A549 treated with dexamethasone at 1 μM for 4 hours (cell line): Measurements from ENCODE around the gene PIK3CA. TPM values are rescaled to one million over a fixed set of nuclear protein-coding genes. Genes with fewer than 3 reads are reported as not detected.

Experiments used
- total RNA-seq: library from RNA; stranded (reverse); fragments of 200-300 nt; extraction: Qiagen RNA extraction; gene quantifications from 5 replicates; pipeline ENCODE4 v1.2.3, GENCODE V29; 2022

The PIK3CA gene
- 4.6 to 9.3 TPM (median 7.2 TPM) in 5 replicates for total RNA-seq

GRCh38 chr3:179147873-179148615, at the start of gene PIK3CA:
PIK3CA (plus strand) TSS chr3:179148357; CDS start chr3:179198826, 50,469 bp downstream.

GRCh38 chr3:179250803-179251476, 102.8 kb downstream of the PIK3CA start, which contains the start of gene KCNMB3:
KCNMB3 (minus strand) TSS chr3:179251114; CDS start chr3:179250990, 124 bp downstream.

Other genes with a start within 250 kb of the PIK3CA start
- gene ZMAT3, start 76.5 kb upstream of the PIK3CA start, total RNA-seq = 5.4 to 9.4 TPM (median 7.8 TPM) in 5 replicates
- gene KCNMB3, start 102.8 kb downstream of the PIK3CA start, total RNA-seq = 0.90 to 1.5 TPM (median 1.3 TPM) in 5 replicates
- 15.0 to 23.5 TPM (median 21.2 TPM) in 5 replicates for gene ZNF639, start 174.7 kb downstream of the PIK3CA start, total RNA-seq
- 16.8 to 21.7 TPM (median 20.8 TPM) in 5 replicates for gene MFN1, start 199.4 kb downstream of the PIK3CA start, total RNA-seq